GOT3 (cell line): ENCODE measurements around the gene SMARCA4.

Experiments used
- DNase-seq: peaks from one replicate; lab custom pipeline; 2025; ENCODE audit warnings: mixed read lengths; lab: John Stamatoyannopoulos, UW

SMARCA4 gene

GRCh38 chr19:10960314-10961072, at the start of gene SMARCA4:
SMARCA4 (plus strand) TSS chr19:10961030; CDS start chr19:10984152, 23,122 bp downstream.
- DNase-seq, result peak; percentile 95

GRCh38 chr19:10911579-10912363, 49.1 kb upstream of the SMARCA4 start:
- no peak for DNase-seq

- no peak for DNase-seq
These were observed 48.2 kb upstream of the SMARCA4 start for GRCh38 chr19:10912619-10913018.

- DNase-seq, result no peak
These were observed 47.0 kb upstream of the SMARCA4 start for GRCh38 chr19:10913716-10914340.

- peak; percentile 36 for DNase-seq
These were observed 45.4 kb upstream of the SMARCA4 start for GRCh38 chr19:10915130-10916091.

- no peak for DNase-seq
These were observed 44.2 kb upstream of the SMARCA4 start for GRCh38 chr19:10916602-10917001.

GRCh38 chr19:10918359-10918758, 42.5 kb upstream of the SMARCA4 start:
- no peak for DNase-seq

- no peak for DNase-seq
These were observed 41.2 kb upstream of the SMARCA4 start for GRCh38 chr19:10919352-10920287.

- DNase-seq, result no peak
These were observed 40.6 kb upstream of the SMARCA4 start for GRCh38 chr19:10920288-10920655.

- no peak for DNase-seq
These were observed 40.0 kb upstream of the SMARCA4 start for GRCh38 chr19:10920781-10921180.

GRCh38 chr19:10921199-10921909, 39.5 kb upstream of the SMARCA4 start:
- no peak for DNase-seq

GRCh38 chr19:10921910-10922637, 38.8 kb upstream of the SMARCA4 start:
- DNase-seq, result no peak

GRCh38 chr19:10922638-10923014, 38.2 kb upstream of the SMARCA4 start:
- no peak for DNase-seq

- DNase-seq, result no peak
These were observed 37.3 kb upstream of the SMARCA4 start for GRCh38 chr19:10923260-10924112.

- no peak for DNase-seq
These were observed 36.2 kb upstream of the SMARCA4 start for GRCh38 chr19:10924597-10924996.

GRCh38 chr19:10927730-10928562, 32.9 kb upstream of the SMARCA4 start:
- DNase-seq, result no peak
